ENCODE results near the gene SHROOM3.

- TF ChIP-seq CTCF (IDR thresholded peaks at IDR 0.05) (no peak), POLR2A (IDR thresholded peaks at IDR 0.05) (no peak), POLR2AphosphoS5 (IDR thresholded peaks at IDR 0.05) (no peak), EP300 (IDR thresholded peaks at IDR 0.05) (no peak)
Measured at GRCh38 chr4:76809594-76810305, 374.7 kb downstream of the SHROOM3 start.
